Measurements from ENCODE around the gene HERC6. TPM values are rescaled to one million over a fixed set of nuclear protein-coding genes. Genes with fewer than 3 reads are reported as not detected.

Gene HERC6
- total and polyA plus RNA-seq, 2 of the 8 experiments (the other 6 are each of a cell fraction or from before 2014, with no cell fraction given): 3.7 to 3.8 TPM

Small RNA genes within 50 kb of the gene (small RNA-seq; reads per million reads assigned to genes)
- not detected for gene RF00019 (ENCODE audit: insufficient read depth)

Other genes with a start within 250 kb of the HERC6 start
- 3.4 and 4.6 TPM in 2 replicates for gene ABCG2, start 220.2 kb upstream of the HERC6 start, total RNA-seq (2021; fragmentation: NEBNext Ultra II Directional; extraction: Animal tissue kit (Norgen Biotek cat#: 25700))
- gene ABCG2, start 220.2 kb upstream of the HERC6 start, polyA plus RNA-seq (2011; rRNA removed): 1.5 and 2.4 TPM in 2 replicates
- gene PPM1K, start 94.3 kb upstream of the HERC6 start, total RNA-seq (2021; fragmentation: NEBNext Ultra II Directional; extraction: Animal tissue kit (Norgen Biotek cat#: 25700)): 10.7 and 12.0 TPM in 2 replicates
- 4.2 and 4.3 TPM in 2 replicates for gene PPM1K, start 94.3 kb upstream of the HERC6 start, polyA plus RNA-seq (2011; rRNA removed)
- gene HERC5, start 78.3 kb downstream of the HERC6 start, total RNA-seq (2021; fragmentation: NEBNext Ultra II Directional; extraction: Animal tissue kit (Norgen Biotek cat#: 25700)): 20.2 and 20.7 TPM in 2 replicates
- gene HERC5, start 78.3 kb downstream of the HERC6 start, polyA plus RNA-seq (2011; rRNA removed): 4.5 and 6.6 TPM in 2 replicates
- 44.8 and 45.2 TPM in 2 replicates for gene PYURF, start 144.9 kb downstream of the HERC6 start, total RNA-seq (2021; fragmentation: NEBNext Ultra II Directional; extraction: Animal tissue kit (Norgen Biotek cat#: 25700))
- gene PYURF, start 144.9 kb downstream of the HERC6 start, polyA plus RNA-seq (2011; rRNA removed): 22.2 and 31.6 TPM in 2 replicates
- 4.3 and 5.7 TPM in 2 replicates for gene HERC3, start 213.6 kb downstream of the HERC6 start, total RNA-seq (2021; fragmentation: NEBNext Ultra II Directional; extraction: Animal tissue kit (Norgen Biotek cat#: 25700))
- gene HERC3, start 213.6 kb downstream of the HERC6 start, polyA plus RNA-seq (2011; rRNA removed): 1.1 and 1.4 TPM in 2 replicates

All from H1 (cell line).